Measurements from ENCODE around the gene TMEM214.

- TF ChIP-seq CTCF (conservative IDR thresholded peaks at IDR 0.05 in 1 of 2, IDR thresholded peaks at IDR 0.05 in 1 of 2; ENCODE audit: extremely low read depth in 1 of 2, insufficient read depth in 1 of 2, low read depth in 1 of 2, low read length in 2 of 2) (no peak), EZH2 (IDR thresholded peaks at IDR 0.05; ENCODE audit: borderline replicate concordance, low read length) (no peak)
These were observed 26.0 kb upstream of the TMEM214 start for GRCh38 chr2:27006602-27007415.
